HepG2 (cell line): ENCODE results near the gene GP1BA. TPM values are rescaled to one million over a fixed set of nuclear protein-coding genes. Genes with fewer than 3 reads are reported as not detected.

ENCODE experiments used
- FOSL2 ChIP-seq: sonication (generic); formaldehyde crosslinking; IDR thresholded peaks from 2 replicates; pipeline ENCODE4 v1.4.0; 2020; ENCODE audit warnings: missing genetic modification reagents
- GZF1 ChIP-seq: sonication (generic); formaldehyde crosslinking; IDR thresholded peaks from 2 replicates; pipeline ENCODE4 v1.5.1; 2020; ENCODE audit warnings: mild to moderate bottlenecking, missing genetic modification reagents
- HIVEP1 ChIP-seq: sonication (generic); formaldehyde crosslinking; IDR thresholded peaks from 2 replicates; pipeline ENCODE4 v1.4.0; 2020; ENCODE audit warnings: mild to moderate bottlenecking, missing genetic modification reagents
- KLF13 ChIP-seq: sonication (generic); formaldehyde crosslinking; IDR thresholded peaks from 2 replicates; pipeline ENCODE4 v1.4.0; 2020; ENCODE audit warnings: mild to moderate bottlenecking, missing genetic modification reagents
- PBX2 ChIP-seq: IDR thresholded peaks from 2 replicates; pipeline ENCODE4 v1.6.1; 2016; ENCODE audit warnings: control low read depth
- PCBP2 ChIP-seq: fragments of 200-400 bp; formaldehyde crosslinking; optimal IDR thresholded peaks from 2 replicates; pipeline ENCODE3; 2018; ENCODE audit warnings: low read length, low read depth; ENCODE audit not compliant: poor library complexity, severe bottlenecking
- SP4 ChIP-seq: sonication (generic); formaldehyde crosslinking; IDR thresholded peaks from 2 replicates; pipeline ENCODE4 v1.8.1; 2023; ENCODE audit warnings: mild to moderate bottlenecking, missing genetic modification reagents
- TAF1 ChIP-seq: sonication (generic); formaldehyde crosslinking; IDR thresholded peaks from 2 replicates; pipeline ENCODE4 v1.4.0; 2020; ENCODE audit warnings: missing genetic modification reagents
- ZBTB10 ChIP-seq: sonication (generic); formaldehyde crosslinking; IDR thresholded peaks from 2 replicates; pipeline ENCODE4 v1.4.0; 2020; ENCODE audit warnings: missing genetic modification reagents, borderline replicate concordance
- ZFP82 ChIP-seq: sonication (generic); formaldehyde crosslinking; IDR thresholded peaks from 2 replicates; pipeline ENCODE4 v1.5.1; 2020; ENCODE audit warnings: mild to moderate bottlenecking, missing genetic modification reagents, borderline replicate concordance
- ZFP90 ChIP-seq: sonication (generic); formaldehyde crosslinking; IDR thresholded peaks from 2 replicates; pipeline ENCODE4 v1.8.0; 2022; ENCODE audit warnings: missing genetic modification reagents, mild to moderate bottlenecking, inconsistent platforms, borderline replicate concordance
- ZNF33B ChIP-seq: sonication (generic); formaldehyde crosslinking; IDR thresholded peaks from 2 replicates; pipeline ENCODE4 v1.5.1; 2020; ENCODE audit warnings: mild to moderate bottlenecking, missing genetic modification reagents
- ZNF451 ChIP-seq: sonication (generic); formaldehyde crosslinking; IDR thresholded peaks from 2 replicates; pipeline ENCODE4 v1.5.0; 2020; ENCODE audit warnings: mild to moderate bottlenecking, missing genetic modification reagents
- ZNF468 ChIP-seq: sonication (generic); formaldehyde crosslinking; IDR thresholded peaks from 2 replicates; pipeline ENCODE4 v1.8.0; 2022; ENCODE audit warnings: mild to moderate bottlenecking, moderate library complexity, missing genetic modification reagents
- ZNF549 ChIP-seq: sonication (generic); formaldehyde crosslinking; IDR thresholded peaks from 2 replicates; pipeline ENCODE4 v1.5.0; 2020; ENCODE audit warnings: missing genetic modification reagents
- ZNF709 ChIP-seq: sonication (generic); formaldehyde crosslinking; IDR thresholded peaks from 2 replicates; pipeline ENCODE4 v1.5.0; 2020; ENCODE audit warnings: mild to moderate bottlenecking, missing genetic modification reagents
- ZNF784 ChIP-seq: sonication (generic); formaldehyde crosslinking; IDR thresholded peaks from 2 replicates; pipeline ENCODE4 v1.5.1; 2020; ENCODE audit warnings: missing genetic modification reagents, mild to moderate bottlenecking, borderline replicate concordance
- polyA plus RNA-seq, 8 experiments: library from polyadenylated mRNA; depleted of rRNA in 3 of 8; stranded (reverse) in 7 of 8; unstranded in 1 of 8; fragments of >200 nt; fragmentation: Illumina TruSeq in 4 of 8; extraction: Trizol in 4 of 8; gene quantifications; 2 replicates each; pipeline versions ENCODE4 v1.2.1 to v1.2.3, GENCODE V29; 2011 to 2016; ENCODE audit warnings: low read depth in 4 of 8, missing spikeins in 1 of 8, mixed read lengths in 1 of 8; ENCODE audit not compliant: insufficient read depth in 1 of 8
- total RNA-seq, 5 experiments: library from RNA; depleted of rRNA; stranded (reverse); fragments of >200 nt; fragmentation: Illumina TruSeq; extraction: Trizol; gene quantifications; 2 replicates each; pipeline ENCODE4 v1.2.3, GENCODE V29; 2016; ENCODE audit warnings: low read depth in 1 of 5
- TF ChIP-seq, protein P1 (sequence below): sonication (generic); formaldehyde crosslinking; IDR thresholded peaks from 2 replicates; pipeline ENCODE4 v1.8.1; 2023; ENCODE audit warnings: mild to moderate bottlenecking, moderate library complexity, missing genetic modification reagents
- TF ChIP-seq, protein P2 (sequence below): sonication (generic); formaldehyde crosslinking; conservative IDR thresholded peaks from 2 replicates; pipeline ENCODE4 v1.8.0; 2022; ENCODE audit warnings: missing genetic modification reagents
- TF ChIP-seq, protein P3 (sequence below): IDR thresholded peaks from 2 replicates; pipeline ENCODE4 v1.6.1; 2016; ENCODE audit warnings: mild to moderate bottlenecking

The GP1BA gene
- total and polyA plus RNA-seq, 2 of the 13 experiments (the other 11 are each of a cell fraction or from before 2014, with no cell fraction given): not detected

DNA sequence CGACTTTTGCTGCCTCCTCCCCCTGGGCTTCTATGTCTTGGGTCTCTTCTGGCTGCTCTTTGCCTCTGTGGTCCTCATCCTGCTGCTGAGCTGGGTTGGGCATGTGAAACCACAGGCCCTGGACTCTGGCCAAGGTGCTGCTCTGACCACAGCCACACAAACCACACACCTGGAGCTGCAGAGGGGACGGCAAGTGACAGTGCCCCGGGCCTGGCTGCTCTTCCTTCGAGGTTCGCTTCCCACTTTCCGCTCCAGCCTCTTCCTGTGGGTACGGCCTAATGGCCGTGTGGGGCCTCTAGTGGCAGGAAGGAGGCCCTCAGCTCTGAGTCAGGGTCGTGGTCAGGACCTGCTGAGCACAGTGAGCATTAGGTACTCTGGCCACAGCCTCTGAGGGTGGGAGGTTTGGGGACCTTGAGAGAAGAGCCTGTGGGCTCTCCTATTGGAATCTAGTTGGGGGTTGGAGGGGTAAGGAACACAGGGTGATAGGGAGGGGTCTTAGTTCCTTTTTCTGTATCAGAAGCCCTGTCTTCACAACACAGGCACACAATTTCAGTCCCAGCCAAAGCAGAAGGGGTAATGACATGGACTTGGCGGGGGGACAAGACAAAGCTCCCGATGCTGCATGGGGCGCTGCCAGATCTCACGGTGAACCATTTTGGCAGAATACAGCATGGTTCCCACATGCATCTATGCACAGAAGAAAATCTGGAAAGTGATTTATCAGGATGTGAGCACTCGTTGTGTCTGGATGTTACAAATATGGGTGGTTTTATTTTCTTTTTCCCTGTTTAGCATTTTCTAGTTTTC, 2.3 kb downstream of the GP1BA start (continued):
- TF ChIP-seq ZBTB10 (CRISPR knock-in tag) (no peak), ZNF451 (CRISPR knock-in tag) (0 out of 2 replicates have a peak, but pooled peaks have one; percentile 54), PCBP2 (no peak), ZNF549 (CRISPR knock-in tag) (no peak), ZNF709 (CRISPR knock-in tag) (no peak), ZFP82 (CRISPR knock-in tag) (no peak), ZNF784 (CRISPR knock-in tag) (no peak), HIVEP1 (CRISPR knock-in tag) (0 out of 2 replicates have a peak, but pooled peaks have one; percentile 17), KLF13 (CRISPR knock-in tag) (no peak), ZFP90 (CRISPR knock-in tag) (no peak), PBX2 (CRISPR knock-in tag) (no peak), SP4 (0 out of 2 replicates have a peak, but pooled peaks have one; percentile 37), TAF1 (CRISPR knock-in tag) (peak; percentile 8; the same call in 1 of the 2 replicates), GZF1 (no peak), ZNF468 (CRISPR knock-in tag) (no peak), FOSL2 (peak; percentile 45), ZNF33B (no peak)
- TF ChIP-seq, protein P1, sequence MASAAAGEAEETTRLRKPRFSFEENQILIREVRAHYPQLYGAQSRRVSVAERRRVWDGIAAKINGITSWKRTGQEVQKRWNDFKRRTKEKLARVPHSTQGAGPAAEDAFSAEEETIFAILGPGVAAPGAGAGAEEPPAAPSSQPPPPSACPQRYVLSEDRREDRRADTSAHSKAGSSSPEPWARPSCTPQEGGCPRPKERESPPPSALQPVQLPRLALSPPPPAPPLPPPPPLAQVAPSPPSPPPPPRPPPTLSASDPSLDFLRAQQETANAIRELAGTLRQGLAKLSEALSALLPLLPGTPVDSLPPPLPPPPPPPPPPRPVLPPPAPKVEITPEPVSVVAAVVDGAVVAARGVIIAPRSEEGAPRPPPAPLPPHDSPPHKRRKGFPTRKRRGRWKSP (CRISPR knock-in tag): no peak
- TF ChIP-seq, protein P2, sequence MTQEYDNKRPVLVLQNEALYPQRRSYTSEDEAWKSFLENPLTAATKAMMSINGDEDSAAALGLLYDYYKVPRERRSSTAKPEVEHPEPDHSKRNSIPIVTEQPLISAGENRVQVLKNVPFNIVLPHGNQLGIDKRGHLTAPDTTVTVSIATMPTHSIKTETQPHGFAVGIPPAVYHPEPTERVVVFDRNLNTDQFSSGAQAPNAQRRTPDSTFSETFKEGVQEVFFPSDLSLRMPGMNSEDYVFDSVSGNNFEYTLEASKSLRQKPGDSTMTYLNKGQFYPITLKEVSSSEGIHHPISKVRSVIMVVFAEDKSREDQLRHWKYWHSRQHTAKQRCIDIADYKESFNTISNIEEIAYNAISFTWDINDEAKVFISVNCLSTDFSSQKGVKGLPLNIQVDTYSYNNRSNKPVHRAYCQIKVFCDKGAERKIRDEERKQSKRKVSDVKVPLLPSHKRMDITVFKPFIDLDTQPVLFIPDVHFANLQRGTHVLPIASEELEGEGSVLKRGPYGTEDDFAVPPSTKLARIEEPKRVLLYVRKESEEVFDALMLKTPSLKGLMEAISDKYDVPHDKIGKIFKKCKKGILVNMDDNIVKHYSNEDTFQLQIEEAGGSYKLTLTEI (CRISPR knock-in tag): no peak
- TF ChIP-seq, protein P3, sequence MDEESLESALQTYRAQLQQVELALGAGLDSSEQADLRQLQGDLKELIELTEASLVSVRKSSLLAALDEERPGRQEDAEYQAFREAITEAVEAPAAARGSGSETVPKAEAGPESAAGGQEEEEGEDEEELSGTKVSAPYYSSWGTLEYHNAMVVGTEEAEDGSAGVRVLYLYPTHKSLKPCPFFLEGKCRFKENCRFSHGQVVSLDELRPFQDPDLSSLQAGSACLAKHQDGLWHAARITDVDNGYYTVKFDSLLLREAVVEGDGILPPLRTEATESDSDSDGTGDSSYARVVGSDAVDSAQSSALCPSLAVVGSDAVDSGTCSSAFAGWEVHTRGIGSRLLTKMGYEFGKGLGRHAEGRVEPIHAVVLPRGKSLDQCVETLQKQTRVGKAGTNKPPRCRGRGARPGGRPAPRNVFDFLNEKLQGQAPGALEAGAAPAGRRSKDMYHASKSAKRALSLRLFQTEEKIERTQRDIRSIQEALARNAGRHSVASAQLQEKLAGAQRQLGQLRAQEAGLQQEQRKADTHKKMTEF (CRISPR knock-in tag): 0 out of 2 replicates have a peak, but pooled peaks have one; percentile 22
